ENCODE measurements around the gene GUK1. TPM values are rescaled to one million over a fixed set of nuclear protein-coding genes. Genes with fewer than 3 reads are reported as not detected.

The GUK1 gene
- total RNA-seq, 1 experiment from 2014 or later: 996 TPM

GRCh38 chr1:228100822-228101613 lies 39.1 kb upstream of the GUK1 start:
- TF ChIP-seq EZH2phosphoT487 (IDR thresholded peaks at IDR 0.05; ENCODE audit: borderline replicate concordance, low read length): no peak
- TF ChIP-seq CTCF (conservative IDR thresholded peaks at IDR 0.05; ENCODE audit: low read depth, low read length): no peak
- no peak for TF ChIP-seq EZH2 (IDR thresholded peaks at IDR 0.05; ENCODE audit: low read length, unreplicated experiment)
- no peaks in the 10 kb centered on the region for H3K27me3 ChIP-seq (ENCODE audit: low read length)
- POLR2A ChIA-PET (ENCODE audit: unreplicated experiment): no interaction called here
- TSS peak; percentile 54 for BruUV-seq (replicated peaks)
- no peaks in the 10 kb centered on the region for H3K9me2 ChIP-seq (replicated peaks; ENCODE audit: low read length)
- intact Hi-C loops (cut with micrococcal nuclease): loop anchor here (10.0 kb wide), 1 partner anchor 536 kb away; the partner anchor contains the start of gene ZNF678
- no peaks in the 10 kb centered on the region for H3K9me3 ChIP-seq (ENCODE audit: low read length)
- CTCF ChIA-PET: interaction anchor here (1.0 kb wide), 1 partner anchor 102 kb away, joined by 15 read pairs; no protein-coding TSS in a partner anchor
- H3K4me2 ChIP-seq (ENCODE audit: low read length): peak overlapping the region; percentile 89
- H3K27ac ChIP-seq (ENCODE audit: low read length): no peak overlapping the region
- peak overlapping the region; percentile 91; the same call in 1 of the 2 replicates for H3K9ac ChIP-seq (ENCODE audit: low read length)
- ATAC-seq (no peak), DNase-seq (peak; percentile 38)
- no peak overlapping the region for H2AFZ ChIP-seq (ENCODE audit: low read length)
- H3K4me1 ChIP-seq (ENCODE audit: insufficient read depth, low read length): peaks cover 21% of the 10 kb centered on the region
- peaks cover 48% of the 10 kb centered on the region for H4K20me1 ChIP-seq (ENCODE audit: low read length)
- peaks cover 68% of the 10 kb centered on the region for H3K79me2 ChIP-seq (ENCODE audit: low read length)
- peaks cover 14% of the 10 kb centered on the region for H3F3A ChIP-seq (ENCODE audit: low read length, unreplicated experiment)
- H3K4me3 ChIP-seq (ENCODE audit: low read length): peak overlapping the region; percentile 79
- peaks cover 42% of the 10 kb centered on the region for H3K36me3 ChIP-seq (ENCODE audit: low read depth, low read length)

- POLR2A ChIA-PET (ENCODE audit: unreplicated experiment): interaction anchor here (0.6 kb wide), 1 partner anchor 99 kb away, joined by 4 read pairs; no protein-coding TSS in a partner anchor
- peak; percentile 3 for ATAC-seq
Observed at GRCh38 chr1:228101614-228101993, 38.5 kb upstream of the GUK1 start.

More at GRCh38 chr1:228101614-228101993, 38.5 kb upstream of the GUK1 start:
- H2AFZ ChIP-seq (ENCODE audit: low read length): peak overlapping the region; percentile 54; the same call in 1 of the 2 replicates
- peaks cover 64% of the 10 kb centered on the region for H3K79me2 ChIP-seq (ENCODE audit: low read length)
- peak; percentile 43 for DNase-seq
- H3K4me1 ChIP-seq (ENCODE audit: insufficient read depth, low read length): peaks cover 21% of the 10 kb centered on the region
- H3K4me2 ChIP-seq (ENCODE audit: low read length): peak overlapping the region; percentile 89
- peak overlapping the region; percentile 79 for H3K4me3 ChIP-seq (ENCODE audit: low read length)
- H4K20me1 ChIP-seq (ENCODE audit: low read length): peaks cover 42% of the 10 kb centered on the region
- H3F3A ChIP-seq (ENCODE audit: low read length, unreplicated experiment): peaks cover 14% of the 10 kb centered on the region
- no peaks in the 10 kb centered on the region for H3K9me2 ChIP-seq (replicated peaks; ENCODE audit: low read length)
- H3K36me3 ChIP-seq (ENCODE audit: low read depth, low read length): peaks cover 46% of the 10 kb centered on the region
- no peaks in the 10 kb centered on the region for H3K9me3 ChIP-seq (ENCODE audit: low read length)
- no peak overlapping the region for H3K27ac ChIP-seq (ENCODE audit: low read length)
- peak overlapping the region; percentile 91 for H3K9ac ChIP-seq (ENCODE audit: low read length)
- H3K27me3 ChIP-seq (ENCODE audit: low read length): no peaks in the 10 kb centered on the region
- BruUV-seq (replicated peaks): no TSS peak
- no peak for TF ChIP-seq EZH2phosphoT487 (IDR thresholded peaks at IDR 0.05; ENCODE audit: borderline replicate concordance, low read length)
- no peak for TF ChIP-seq EZH2 (IDR thresholded peaks at IDR 0.05; ENCODE audit: low read length, unreplicated experiment)
- no peak for TF ChIP-seq CTCF (conservative IDR thresholded peaks at IDR 0.05; ENCODE audit: low read depth, low read length)
- intact Hi-C loops (cut with micrococcal nuclease): loop anchor here (10.0 kb wide), 1 partner anchor 537 kb away; the partner anchor contains the start of gene ZNF678
- CTCF ChIA-PET: interaction anchor here (1.0 to 1.1 kb wide), 3 partner anchors 19 to 102 kb away, joined by 3 to 4 read pairs (median 3); partner anchors contain the start of gene IBA57

All from PC-3 (cell line).